Body of pancreas (tissue), 4 donors: ENCODE measurements around the gene SCN1B. TPM values are rescaled to one million over a fixed set of nuclear protein-coding genes. Genes with fewer than 3 reads are reported as not detected.

Source experiments
- ATAC-seq: fragments of 150-250 bp; one replicate; pipeline ENCODE4 v1.9.1; 2016
- DNase-seq, 4 donors: peaks; one replicate each; pipeline ENCODE4 v3.0.0-alpha.2; 2019
- H3K27ac ChIP-seq, 4 donors: fragments of 200-600 bp; sonication (generic); 1 replicate in 3 of 4; 2 replicates in 1 of 4; pipeline versions ENCODE4 v1.5.1 to v1.6.1; 2016 to 2019; ENCODE audit warnings: mild to moderate bottlenecking in 1 of 4, mixed read lengths in 1 of 4, moderate library complexity in 1 of 4
- H3K27me3 ChIP-seq, 2 donors: fragments of 200-600 bp; sonication (generic); one replicate each; pipeline ENCODE4 v1.6.0; 2016; ENCODE audit warnings: mild to moderate bottlenecking in 1 of 2
- H3K36me3 ChIP-seq, 2 donors: fragments of 200-600 bp; sonication (generic); replicated peaks in 1 of 2; 2 replicates each; pipeline ENCODE4 v1.5.1; 2016; ENCODE audit warnings: low read depth in 2 of 2; ENCODE audit not compliant: insufficient read depth in 1 of 2
- H3K4me1 ChIP-seq: fragments of 200-600 bp; sonication (generic); one replicate; pipeline ENCODE4 v1.6.0; 2016
- H3K4me3 ChIP-seq, 2 donors: fragments of 200-600 bp; sonication (generic); 1 replicate in 1 of 2; 2 replicates in 1 of 2; pipeline ENCODE4 v1.5.1; 2016 to 2019
- H3K9me3 ChIP-seq, 3 donors: fragments of 200-600 bp; sonication (generic); 1 replicate in 2 of 3; 2 replicates in 1 of 3; pipeline ENCODE4 v1.5.1; 2016
- CTCF ChIP-seq, 7 experiments: fragments of 450-650 bp in 4 of 7; fragments of 200-600 bp in 3 of 7; sonication (generic) in 3 of 7; IDR thresholded peaks; one replicate each; pipeline ENCODE4 v1.5.1; 2016 to 2019; ENCODE audit warnings: antibody characterized with exemption in 7 of 7
- POLR2A ChIP-seq, 3 donors: fragments of 450-650 bp; IDR thresholded peaks; one replicate each; pipeline ENCODE4 v1.6.1; 2016; ENCODE audit warnings: antibody characterized with exemption in 3 of 3, mild to moderate bottlenecking in 2 of 3
- WGBS, 2 donors: methylation state at CpG; one replicate each; pipeline ENCODE4 v1.1.5; 2017; 5-methylcytosine and 5-hydroxymethylcytosine counted together
- intact Hi-C: fragments of 100-400 bp; cut with DNase I; formaldehyde crosslinking; loops from one replicate; pipeline ENCODE4 v1.15.1; 2023
- total RNA-seq, 2 donors: library from RNA; depleted of rRNA; stranded (reverse); fragments of >200 nt; gene quantifications; one replicate each; pipeline ENCODE4 v1.1.0, GENCODE V29; 2016

SCN1B gene
- total RNA-seq, 2 donors from 2014 or later, result 2.3 to 23.6 TPM

- Histone ChIP-seq H3K27ac (no peak overlapping the region), H3K36me3 (no peaks in the 10 kb centered on the region), H3K4me3 (no peak overlapping the region), H3K4me1 (peaks cover 17% of the 10 kb centered on the region), H3K9me3 (no peaks in the 10 kb centered on the region), H3K27me3 (peaks cover 0 to 3% of the 10 kb centered on the region in 2 donors)
- intact Hi-C loops, result no loop called here
- no peak for TF ChIP-seq POLR2A (IDR thresholded peaks at IDR 0.05)
- WGBS, 2 donors, result 87 to 100% methylated on average over 5 to 17 of the region's 17 CpGs
- no peak for DNase-seq
- no peak for ATAC-seq
These were observed 3.8 kb downstream of the SCN1B start for GRCh38 chr19:35034005-35034502.

GRCh38 chr19:35034588-35035382 lies 4.5 kb downstream of the SCN1B start:
- no peak overlapping the region for H3K4me3 ChIP-seq
- no peak overlapping the region for H3K27ac ChIP-seq
- H3K9me3 ChIP-seq, result no peaks in the 10 kb centered on the region
- DNase-seq, result no peak
- H3K27me3 ChIP-seq, result peaks cover 0 to 2% of the 10 kb centered on the region in 2 donors
- H3K4me1 ChIP-seq, result peaks cover 13% of the 10 kb centered on the region
- intact Hi-C loops, result no loop called here
- ATAC-seq, result no peak
- TF ChIP-seq POLR2A (IDR thresholded peaks at IDR 0.05) (no peak), CTCF (IDR thresholded peaks at IDR 0.05) (no peak)
- 87% methylated on average over 14 to 17 of the region's 17 CpGs for WGBS, 2 donors
- H3K36me3 ChIP-seq, result no peaks in the 10 kb centered on the region

DNA sequence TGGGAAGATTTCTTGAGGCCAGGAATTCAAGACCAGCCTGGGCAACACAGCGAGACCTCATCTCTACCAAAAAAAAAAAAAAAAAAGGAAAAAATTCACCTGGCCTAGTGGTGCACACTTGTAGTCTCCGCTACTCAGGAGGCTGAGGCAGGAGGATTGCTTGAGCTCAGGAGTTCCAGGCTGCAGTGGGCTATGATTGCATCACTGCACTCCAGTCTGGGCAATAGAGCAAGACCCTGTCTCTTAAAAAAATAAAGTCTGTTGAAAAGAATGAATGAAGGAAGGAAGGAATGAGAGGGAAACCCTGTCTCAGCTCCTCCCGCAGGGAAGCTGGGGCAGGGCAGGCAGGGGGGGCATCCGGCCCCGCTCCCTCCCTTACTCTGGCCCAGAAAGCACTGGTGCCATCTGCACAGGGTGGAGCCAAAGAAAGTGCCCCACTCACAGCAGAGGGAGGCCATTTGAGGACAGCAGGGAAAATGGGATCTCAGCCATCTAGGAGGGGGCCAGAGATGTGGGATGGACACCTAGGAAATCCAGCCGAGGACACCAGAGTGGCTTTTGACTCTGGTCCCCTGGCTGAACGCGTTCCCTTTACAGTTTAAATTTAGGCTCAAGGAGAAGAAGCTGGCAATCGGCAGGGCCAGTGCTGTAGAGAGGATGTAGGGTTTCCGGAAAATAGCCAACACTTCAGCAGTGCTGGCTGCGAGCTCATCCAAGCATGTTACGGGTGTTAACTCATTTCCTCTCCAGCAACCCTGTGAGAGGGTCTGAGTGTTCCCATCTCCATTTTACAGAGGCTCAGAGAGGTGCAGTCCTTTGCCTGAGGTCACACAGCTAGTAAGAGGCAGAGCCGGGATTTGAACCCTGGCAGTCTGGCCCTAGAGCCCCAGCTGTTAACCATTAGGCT lies 7.7 kb downstream of the SCN1B start:
- TF ChIP-seq CTCF (IDR thresholded peaks at IDR 0.05), result no peak
- TF ChIP-seq POLR2A (IDR thresholded peaks at IDR 0.05), result no peak
- ATAC-seq (no peak), DNase-seq (peak in 1 of 4 donors; percentile 43)
- Histone ChIP-seq H3K27me3 (no peaks in the 10 kb centered on the region), H3K4me1 (peaks cover 30% of the 10 kb centered on the region), H3K4me3 (no peak overlapping the region), H3K27ac (peak overlapping the region in 2 of 4 donors; percentile 14 to 91), H3K9me3 (no peaks in the 10 kb centered on the region), H3K36me3 (no peaks in the 10 kb centered on the region)
- WGBS, 2 donors, result 73 to 77% methylated on average over 13 of the region's 13 CpGs
- intact Hi-C loops, result no loop called here

DNA sequence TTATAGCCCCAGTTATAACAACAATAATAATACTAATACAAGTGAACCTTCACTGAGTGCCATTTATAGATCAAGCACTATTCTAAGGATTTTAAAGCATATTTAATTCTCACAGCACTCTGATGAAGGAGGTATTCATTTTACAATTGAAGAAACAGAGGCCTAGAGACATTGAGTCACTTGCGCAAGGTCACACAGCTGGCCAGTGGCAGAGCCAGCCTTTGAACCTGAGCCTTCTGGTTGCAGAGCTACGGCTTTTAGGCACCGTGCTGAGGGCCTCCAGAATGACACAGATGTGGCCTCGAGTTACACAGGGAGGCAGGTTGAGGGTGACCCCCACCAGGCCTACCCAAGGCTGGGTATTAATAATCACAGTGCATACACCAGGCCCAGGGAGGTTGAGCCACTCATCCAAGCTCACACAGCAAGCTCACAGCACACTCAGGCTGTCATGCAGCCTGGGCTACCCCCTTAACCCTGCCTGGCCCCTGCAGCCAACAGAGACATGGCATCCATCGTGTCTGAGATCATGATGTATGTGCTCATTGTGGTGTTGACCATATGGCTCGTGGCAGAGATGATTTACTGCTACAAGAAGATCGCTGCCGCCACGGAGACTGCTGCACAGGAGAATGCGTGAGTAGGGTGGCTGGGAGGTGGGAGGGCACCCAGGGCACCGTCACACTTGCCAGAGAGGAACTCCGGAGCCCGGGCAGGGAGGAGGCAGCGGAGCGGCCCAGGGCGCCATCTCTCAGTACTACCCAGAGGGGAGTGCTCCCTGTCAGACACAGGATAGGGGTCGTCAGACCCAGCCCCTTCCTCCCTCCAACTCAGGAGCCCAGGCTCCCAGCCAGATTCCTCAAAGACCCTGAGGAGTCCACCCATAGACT lies 8.6 kb downstream of the SCN1B start:
- H3K27ac ChIP-seq, result peak overlapping the region in 3 of 4 donors; percentile 32 to 95 (median 91)
- H3K36me3 ChIP-seq, result no peaks in the 10 kb centered on the region
- ATAC-seq, result no peak
- H3K4me1 ChIP-seq, result peaks cover 39% of the 10 kb centered on the region
- intact Hi-C loops, result no loop called here
- H3K27me3 ChIP-seq, result no peaks in the 10 kb centered on the region
- H3K4me3 ChIP-seq, result no peak overlapping the region
- TF ChIP-seq POLR2A (IDR thresholded peaks at IDR 0.05) (no peak), CTCF (IDR thresholded peaks at IDR 0.05) (no peak)
- 80 to 89% methylated on average over 5 to 17 of the region's 17 CpGs for WGBS, 2 donors
- H3K9me3 ChIP-seq, result no peaks in the 10 kb centered on the region
- DNase-seq, result peak in 1 of 4 donors; percentile 53
